NCI-H1105 treated with DMSO at 0.1 percent for 48 hours (cell line): Measurements from ENCODE around the gene DCTN1.
"Not testable (repeated sequence)": the region's sequence is repeated elsewhere in the genome, so short reads cannot be mapped to it uniquely, and the experiment has no call there.

Experiments
- DNase-seq: peaks from one replicate; lab custom pipeline; 2025; lab: John Stamatoyannopoulos, UW

The DCTN1 gene

GRCh38 chr2:74379851-74380789 lies at the start of gene DCTN1:
DCTN1 (minus strand) TSS chr2:74380311; CDS start chr2:74380037, 274 bp downstream.
- peak; percentile 15 for DNase-seq

DNA sequence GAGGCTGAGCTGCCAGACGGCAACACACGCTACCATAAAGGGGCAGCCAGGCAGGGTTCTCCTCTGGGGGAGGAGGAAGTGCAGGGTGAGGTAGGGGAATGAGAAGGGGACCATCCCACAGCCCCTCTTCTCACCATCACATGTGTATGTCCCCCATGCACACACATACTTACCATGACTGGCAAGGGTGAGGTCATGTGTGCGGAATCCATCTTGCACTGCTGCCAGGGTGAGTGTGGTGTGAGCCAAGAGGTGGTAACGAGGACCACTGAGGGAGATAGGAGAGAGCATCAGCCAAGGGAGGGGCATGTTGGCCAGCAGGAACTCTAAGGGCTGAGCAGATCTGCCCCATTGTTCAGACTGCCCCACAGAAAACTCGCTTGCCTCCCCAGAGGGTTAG lies 48.6 kb upstream of the DCTN1 start:
- DNase-seq, result no peak

GRCh38 chr2:74427551-74427950 lies 47.4 kb upstream of the DCTN1 start:
- DNase-seq, result no peak

DNA sequence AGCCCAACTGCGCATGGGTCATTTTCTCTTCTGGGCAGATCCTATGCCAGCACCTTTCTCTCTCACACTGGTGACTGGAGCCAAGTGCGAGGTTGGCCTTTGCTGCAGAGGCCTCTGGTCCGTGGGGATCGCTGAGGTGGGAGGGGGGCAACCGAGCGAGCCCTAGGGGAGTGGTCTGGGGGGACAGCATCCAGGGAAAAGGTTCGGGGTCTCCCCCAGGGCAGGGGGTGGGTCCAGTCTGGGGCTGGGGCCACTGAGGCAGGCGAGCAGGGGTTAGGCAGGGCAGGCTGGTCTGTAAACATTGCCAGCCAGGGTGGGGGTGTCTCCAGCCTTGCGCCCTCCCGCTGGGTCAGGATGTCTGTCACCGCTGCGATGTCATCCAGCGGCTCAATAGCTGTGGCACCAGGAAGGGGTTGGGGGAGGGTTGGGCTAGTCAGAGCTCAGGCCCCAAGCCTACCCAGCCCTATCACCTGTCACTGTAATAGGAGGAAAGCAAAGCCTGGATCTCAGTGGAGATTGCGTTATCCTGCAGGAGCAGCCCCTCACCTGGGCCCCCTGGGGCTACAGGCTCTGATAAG lies 46.2 kb upstream of the DCTN1 start:
- no peak for DNase-seq

GRCh38 chr2:74425523-74425922 lies 45.4 kb upstream of the DCTN1 start:
- no peak for DNase-seq

- DNase-seq, result no peak
Observed at GRCh38 chr2:74424995-74425406, 44.9 kb upstream of the DCTN1 start.

DNA sequence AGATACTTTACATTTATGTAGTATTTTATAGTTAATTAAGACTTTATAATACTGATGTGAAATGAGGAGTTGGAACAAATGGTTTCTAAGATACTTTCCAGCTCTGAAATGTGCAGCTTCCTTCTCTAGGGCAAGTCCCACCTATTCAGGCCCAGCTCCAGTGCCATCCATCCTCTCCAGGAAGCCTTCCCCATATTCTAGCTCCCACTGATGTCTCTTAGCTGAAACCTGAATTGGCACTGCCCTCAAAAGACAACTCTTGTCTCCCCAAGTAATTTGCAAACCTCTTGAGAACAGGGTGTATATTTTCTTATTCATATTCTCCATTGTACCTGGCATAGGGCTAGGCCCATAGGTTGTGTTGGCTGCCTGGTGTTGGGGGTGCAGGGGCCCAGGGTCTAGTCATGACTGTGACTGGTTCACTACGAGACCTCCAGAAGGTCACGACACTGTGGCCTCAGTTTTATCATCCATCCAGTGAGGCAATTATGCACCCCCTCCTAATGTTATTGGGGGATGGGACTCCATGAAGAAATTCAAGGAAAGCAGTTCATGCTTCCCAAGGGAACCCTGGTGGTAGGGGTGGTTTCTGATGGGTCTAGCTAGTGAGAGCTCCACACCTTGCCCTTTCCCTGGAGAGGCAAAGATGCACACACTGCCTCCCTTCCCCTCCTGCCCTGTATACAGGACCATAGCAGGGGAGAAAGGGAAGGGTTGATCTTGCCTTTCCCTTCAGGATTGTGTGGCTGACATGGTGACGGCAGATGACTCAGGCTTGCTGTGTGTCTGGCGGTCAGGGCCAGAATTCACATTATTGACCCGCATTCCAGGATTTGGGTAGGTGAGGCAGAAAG lies 44.3 kb upstream of the DCTN1 start:
- DNase-seq, result no peak

DNA sequence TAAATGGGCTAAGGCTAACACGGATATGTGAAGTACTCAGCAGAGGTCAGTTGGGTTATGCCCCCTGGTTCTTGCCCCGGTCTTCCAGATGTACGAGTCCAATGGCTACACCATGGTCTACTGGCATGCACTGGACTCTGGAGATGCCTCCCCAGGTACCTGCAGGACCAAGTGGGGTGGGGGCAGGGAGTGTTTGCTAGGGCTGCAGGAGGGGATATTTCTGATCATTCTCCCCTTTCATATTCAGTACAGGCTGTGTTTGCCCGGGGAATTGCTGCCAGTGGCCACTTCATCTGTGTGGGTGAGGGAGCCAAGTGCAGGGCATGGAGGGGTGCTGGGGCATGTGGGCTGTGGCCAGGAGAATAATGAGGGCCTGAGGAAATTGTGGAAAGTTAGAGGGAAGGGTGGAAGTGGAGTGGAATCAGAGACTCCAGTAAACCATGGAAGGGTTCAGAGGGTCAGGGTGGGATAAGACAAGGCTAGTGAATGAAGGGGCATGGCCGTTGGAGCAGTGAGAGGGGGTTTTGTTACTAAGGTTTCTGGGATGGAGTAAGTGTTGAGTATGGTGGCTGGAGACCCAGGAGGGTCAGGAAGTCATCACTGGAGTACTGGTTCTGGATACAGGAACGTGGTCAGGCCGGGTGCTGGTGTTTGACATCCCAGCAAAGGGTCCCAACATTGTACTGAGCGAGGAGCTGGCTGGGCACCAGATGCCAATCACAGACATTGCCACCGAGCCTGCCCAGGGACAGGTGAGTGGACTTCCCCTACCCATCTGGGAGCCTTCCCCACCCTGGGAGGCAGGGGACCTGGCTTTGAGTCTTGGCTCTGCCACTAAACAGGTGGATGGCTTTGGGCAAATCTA lies 43.4 kb upstream of the DCTN1 start:
- DNase-seq, result no peak

- peak; percentile 90 for DNase-seq
Observed at GRCh38 chr2:74421221-74421870, 41.2 kb upstream of the DCTN1 start, which contains the start of the genes C2orf81 and WDR54. C2orf81 (minus strand) TSS chr2:74421619; CDS start chr2:74421560, 59 bp downstream. WDR54 (plus strand) TSS chr2:74421730; CDS start chr2:74422154, 424 bp downstream.

- not testable (repeated sequence) for DNase-seq
Observed at GRCh38 chr2:74420443-74421103, 40.5 kb upstream of the DCTN1 start.

GRCh38 chr2:74420006-74420405 lies 39.9 kb upstream of the DCTN1 start:
- DNase-seq, result no peak

- DNase-seq, result no peak
Observed at GRCh38 chr2:74419345-74419744, 39.2 kb upstream of the DCTN1 start.

DNA sequence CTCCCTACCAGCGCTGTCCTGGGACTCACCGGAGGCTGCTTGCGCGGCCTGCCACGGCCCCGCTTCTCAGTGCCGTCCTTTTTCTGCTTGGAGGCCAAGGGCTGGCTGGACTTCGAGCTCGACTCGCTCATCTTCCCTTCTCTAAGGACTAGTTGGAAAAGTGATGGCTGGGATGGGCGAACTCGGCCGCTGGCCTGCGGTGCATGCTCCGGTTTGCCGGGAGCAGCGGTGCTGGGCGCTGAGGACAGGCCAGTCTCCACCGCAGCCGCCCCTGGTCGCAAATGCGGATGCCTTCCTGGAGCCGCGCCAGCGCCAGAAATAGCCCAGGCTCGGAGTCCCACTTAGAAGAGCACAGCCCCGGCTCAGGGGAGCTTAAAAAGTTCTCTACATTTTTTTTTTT lies 38.2 kb upstream of the DCTN1 start:
- no peak for DNase-seq

DNA sequence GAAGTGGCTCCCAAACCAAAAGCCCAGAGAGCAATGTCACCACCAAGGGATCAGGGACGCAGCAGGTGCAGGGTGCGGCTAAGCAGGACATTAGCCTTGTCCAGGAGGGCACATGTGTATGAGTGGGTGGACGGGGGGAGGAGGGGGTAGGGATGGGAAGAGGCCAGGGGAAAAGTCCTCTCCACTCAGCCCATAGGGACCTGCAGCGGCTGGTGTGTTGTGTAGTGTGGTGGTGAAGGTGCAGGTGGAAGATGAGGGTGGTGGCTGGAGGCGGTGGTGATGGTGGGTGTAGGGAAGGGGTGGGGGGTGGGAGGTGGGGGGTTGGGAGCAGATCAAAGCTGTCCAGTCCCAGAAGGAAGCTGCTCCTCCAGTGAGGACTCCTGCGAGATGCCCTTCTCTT lies 37.7 kb upstream of the DCTN1 start:
- DNase-seq, result no peak

GRCh38 chr2:74417197-74417596 lies 37.1 kb upstream of the DCTN1 start:
- no peak for DNase-seq

DNA sequence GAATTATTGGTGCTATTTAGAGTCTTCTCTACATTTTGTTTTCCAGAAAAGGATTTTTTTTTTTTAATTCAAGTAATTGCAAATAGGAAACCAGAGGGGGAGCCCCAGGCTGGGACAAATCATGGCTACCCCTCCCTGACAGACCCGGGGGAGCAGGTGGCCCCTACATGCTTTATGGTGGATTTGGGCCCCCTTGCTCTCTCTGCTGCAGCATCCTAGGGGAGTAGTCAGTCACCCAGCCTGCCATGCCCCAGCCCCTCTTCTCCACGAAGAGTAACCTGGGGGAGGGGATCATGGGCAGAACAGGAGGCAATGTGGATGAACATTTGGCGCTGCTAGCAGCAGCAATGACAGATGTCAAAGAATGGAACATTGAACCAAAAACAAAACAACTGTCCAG lies 36.7 kb upstream of the DCTN1 start:
- DNase-seq, result no peak

DNA sequence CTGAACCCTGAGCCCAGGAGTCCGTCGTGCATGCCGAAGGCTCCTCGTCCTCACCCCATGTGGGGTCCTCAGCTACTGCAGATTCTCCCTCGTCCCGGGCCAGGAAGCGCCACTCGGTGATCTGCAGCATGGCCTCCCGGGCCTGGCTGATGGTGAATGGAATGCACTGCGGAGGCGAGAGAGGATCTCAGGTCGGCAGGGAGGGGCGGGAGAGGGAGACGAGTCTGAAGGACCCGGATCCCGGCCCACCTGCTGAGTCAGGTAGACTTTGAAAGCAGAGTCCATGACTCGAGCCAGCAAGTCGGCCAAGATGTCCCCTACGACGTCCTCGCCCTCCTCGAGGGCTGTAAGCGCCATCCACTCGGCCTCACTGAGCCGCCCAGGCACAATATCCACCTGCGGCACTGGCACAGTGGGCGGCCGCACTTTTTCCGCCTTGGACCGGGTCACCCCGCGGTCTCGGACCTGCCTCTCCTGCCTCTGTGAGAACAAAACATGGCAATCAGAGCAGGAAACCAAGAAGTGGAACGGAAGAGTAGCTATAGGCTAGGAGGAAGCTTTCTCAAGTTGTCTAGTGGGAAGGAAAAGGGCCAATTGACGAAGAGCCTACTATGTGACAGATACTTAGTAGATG lies 35.8 kb upstream of the DCTN1 start:
- no peak for DNase-seq

DNA sequence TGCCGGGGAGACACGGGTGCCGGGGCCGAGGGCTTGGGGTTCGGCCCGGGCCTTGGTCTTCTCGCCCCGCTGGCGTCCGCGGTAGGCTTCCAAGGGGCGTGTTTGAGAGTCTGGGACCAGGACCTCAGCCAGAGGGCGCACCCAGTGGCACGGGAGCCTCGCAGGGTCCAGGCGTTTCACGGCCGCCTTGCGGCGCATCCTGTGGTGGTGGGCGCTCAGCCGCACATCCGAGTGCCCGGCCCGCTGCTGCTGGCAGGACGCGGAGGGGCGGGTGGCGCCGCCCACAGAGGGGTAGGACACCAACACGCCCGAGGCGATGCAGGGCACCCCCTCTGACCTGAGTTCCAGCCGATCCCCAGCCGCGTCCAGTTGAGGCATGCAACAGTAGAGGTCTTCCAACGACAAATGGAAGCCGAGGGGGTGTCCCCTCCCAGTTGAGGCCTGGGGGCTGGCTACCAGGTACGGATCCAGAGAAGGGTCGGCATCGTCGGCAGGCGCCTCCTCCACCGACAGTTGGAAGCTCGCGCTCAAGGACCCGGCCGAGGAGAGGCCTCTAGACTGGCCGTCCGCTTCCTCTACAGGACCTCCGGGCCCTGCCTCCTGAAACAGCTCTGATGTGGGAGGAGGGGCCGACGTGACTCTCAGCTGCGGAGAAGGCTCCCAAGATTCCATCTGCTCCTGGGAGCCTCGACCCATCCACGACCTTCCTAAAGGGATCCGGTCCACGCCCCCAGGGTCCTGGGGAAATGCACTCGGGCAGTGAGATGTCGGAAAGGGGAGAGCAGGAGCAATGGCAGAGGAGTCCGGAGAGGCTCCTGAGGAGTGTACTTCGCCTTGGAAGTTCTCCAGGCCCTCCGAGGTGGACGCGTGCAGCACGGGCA lies 35.0 kb upstream of the DCTN1 start:
- peak; percentile 48 for DNase-seq

- peak; percentile 31 for DNase-seq
Observed at GRCh38 chr2:74414441-74414840, 34.3 kb upstream of the DCTN1 start.
